Measurements from ENCODE around the gene ZNF630.

DNA sequence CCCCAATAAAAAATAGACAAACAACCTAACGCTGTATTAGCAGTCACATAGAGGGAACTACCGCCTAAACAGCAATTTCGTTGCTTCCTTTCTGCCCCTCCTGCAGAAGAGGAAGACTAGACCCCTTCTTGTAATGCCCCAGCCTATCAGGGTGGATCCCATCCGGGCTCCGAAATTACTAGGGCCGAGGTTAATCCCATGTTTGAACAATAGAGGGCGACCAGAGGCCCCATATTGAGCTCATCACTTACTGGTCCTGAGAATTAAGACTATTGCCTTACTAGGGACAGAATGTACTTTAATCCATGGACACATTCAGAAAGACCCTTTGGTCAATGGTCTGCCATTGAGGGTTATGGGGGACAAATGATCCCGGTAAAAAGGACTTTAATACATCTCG, 11.8 kb upstream of the ZNF630 start:
- TF ChIP-seq, protein P1, sequence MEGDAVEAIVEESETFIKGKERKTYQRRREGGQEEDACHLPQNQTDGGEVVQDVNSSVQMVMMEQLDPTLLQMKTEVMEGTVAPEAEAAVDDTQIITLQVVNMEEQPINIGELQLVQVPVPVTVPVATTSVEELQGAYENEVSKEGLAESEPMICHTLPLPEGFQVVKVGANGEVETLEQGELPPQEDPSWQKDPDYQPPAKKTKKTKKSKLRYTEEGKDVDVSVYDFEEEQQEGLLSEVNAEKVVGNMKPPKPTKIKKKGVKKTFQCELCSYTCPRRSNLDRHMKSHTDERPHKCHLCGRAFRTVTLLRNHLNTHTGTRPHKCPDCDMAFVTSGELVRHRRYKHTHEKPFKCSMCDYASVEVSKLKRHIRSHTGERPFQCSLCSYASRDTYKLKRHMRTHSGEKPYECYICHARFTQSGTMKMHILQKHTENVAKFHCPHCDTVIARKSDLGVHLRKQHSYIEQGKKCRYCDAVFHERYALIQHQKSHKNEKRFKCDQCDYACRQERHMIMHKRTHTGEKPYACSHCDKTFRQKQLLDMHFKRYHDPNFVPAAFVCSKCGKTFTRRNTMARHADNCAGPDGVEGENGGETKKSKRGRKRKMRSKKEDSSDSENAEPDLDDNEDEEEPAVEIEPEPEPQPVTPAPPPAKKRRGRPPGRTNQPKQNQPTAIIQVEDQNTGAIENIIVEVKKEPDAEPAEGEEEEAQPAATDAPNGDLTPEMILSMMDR (IDR thresholded peaks at IDR 0.05; ENCODE audit: borderline replicate concordance, extremely low read depth, low read length, poor library complexity, severe bottlenecking): peak; percentile 65
- TF ChIP-seq EZH2 (IDR thresholded peaks at IDR 0.05; ENCODE audit: borderline replicate concordance, low read depth, low read length, severe bottlenecking): no peak

All from DND-41 (cell line).